ENCODE data around the gene CYP11A1.
A peak's percentile ranks its signal among the peaks of the same experiment; 100 is the strongest.

The CYP11A1 gene

DNA sequence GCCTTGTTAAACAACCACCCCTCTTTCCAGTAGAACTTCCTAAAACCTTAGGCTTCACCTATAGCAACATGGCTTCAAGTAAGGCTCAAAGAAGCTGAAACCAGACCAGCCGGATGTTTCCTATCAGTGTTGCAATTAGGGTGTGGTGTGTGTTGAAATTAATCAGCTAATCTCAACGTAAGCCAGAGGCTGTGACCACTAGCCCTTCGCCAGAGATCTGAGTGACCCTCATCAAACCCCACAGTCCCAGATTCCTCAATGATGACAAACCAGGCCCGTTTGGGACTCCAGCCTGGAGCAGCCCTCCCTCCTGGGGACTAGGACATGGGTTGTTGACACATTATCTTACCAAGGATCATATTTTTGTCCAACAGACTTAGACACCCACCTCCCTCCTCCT lies 27.3 kb downstream of the CYP11A1 start:
- no peak for DNase-seq

DNA sequence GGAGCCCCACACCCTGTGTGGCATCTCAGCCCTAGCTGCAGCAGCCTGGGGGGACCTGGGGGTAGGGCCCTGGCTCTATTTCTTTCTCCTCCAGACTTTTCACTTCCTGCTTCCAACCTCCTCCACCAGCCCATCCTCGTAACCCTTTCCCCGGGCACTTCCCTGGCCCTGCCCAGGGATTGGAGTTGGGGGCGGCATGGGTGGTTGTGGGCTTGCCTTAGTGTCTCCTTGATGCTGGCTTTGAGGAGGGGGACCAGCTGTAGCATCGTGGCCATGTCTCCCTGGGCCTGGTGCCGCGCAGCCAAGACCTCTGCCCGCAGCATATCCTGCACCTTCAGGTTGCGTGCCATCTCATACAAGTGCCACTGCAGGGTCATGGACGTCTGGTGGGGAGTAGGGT lies 28.1 kb downstream of the CYP11A1 start:
- DNase-seq = no peak

DNA sequence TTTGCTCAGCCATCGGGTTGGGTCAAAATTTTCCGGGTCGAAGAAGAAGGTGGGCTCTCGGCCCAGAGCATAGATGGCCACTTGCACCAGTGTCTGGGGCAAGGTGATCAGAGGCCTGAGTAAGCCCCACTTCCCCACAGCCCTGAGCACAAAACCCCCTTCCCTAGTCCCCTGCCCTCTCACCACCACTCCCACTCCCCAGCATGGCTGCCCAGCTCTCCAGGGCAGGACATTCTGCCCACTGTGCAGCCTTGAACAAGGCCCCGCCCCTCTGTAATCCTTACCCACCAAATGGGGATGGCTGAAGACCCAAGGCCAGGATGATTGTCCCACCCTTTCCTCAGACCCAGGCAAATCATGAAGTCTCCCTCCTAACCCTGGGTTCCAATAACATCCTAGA lies 28.8 kb downstream of the CYP11A1 start:
- DNase-seq = no peak

DNA sequence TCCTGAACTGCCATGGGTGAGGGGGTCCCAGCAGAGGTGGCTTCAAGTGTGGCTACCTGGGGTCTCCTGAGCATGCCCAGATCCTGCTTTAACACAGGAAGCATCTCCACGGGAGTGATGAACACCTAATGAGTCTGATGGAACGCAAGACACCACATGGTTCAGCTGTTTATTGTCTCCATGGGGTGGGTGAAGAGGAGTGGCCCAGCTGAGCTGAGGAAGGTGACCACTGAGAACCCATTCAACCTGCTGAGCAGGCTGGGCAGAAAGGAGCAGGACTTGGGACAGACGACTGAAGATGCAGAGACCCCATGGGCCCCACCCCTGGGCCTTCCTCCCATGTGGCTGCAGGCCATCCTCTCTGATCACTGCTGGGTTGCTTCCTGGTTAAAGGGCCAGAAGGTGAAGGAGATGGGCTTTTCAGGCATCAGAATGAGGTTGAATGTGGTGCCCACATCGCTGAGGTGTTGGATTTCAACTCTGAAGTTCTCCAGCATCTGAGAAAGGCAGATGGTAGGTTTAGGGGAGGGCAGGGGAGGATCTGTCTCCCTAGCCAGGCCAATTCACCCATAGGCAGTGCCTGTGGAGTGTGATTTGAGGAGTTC lies 29.7 kb downstream of the CYP11A1 start:
- no peak for DNase-seq

DNA sequence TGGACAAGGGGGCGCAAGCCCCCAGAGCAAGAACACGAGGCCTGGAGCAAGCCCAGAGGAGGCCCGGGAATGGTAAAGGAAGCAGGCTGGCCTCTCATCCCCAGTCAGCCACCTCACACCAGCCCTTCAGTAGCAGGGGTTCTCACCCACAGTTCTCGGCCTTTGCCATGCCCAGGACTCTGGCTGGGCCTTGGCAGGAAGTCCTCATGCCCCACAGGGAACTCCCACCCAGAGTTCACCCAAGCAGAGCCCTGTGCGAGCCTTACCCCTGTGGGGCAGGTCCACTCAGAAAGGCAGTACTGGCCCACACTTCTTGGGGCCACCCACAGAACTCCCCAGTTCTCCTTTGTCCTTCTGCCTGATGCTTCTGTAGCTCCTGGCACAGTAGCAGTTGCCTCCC lies 30.3 kb downstream of the CYP11A1 start:
- DNase-seq = no peak

DNA sequence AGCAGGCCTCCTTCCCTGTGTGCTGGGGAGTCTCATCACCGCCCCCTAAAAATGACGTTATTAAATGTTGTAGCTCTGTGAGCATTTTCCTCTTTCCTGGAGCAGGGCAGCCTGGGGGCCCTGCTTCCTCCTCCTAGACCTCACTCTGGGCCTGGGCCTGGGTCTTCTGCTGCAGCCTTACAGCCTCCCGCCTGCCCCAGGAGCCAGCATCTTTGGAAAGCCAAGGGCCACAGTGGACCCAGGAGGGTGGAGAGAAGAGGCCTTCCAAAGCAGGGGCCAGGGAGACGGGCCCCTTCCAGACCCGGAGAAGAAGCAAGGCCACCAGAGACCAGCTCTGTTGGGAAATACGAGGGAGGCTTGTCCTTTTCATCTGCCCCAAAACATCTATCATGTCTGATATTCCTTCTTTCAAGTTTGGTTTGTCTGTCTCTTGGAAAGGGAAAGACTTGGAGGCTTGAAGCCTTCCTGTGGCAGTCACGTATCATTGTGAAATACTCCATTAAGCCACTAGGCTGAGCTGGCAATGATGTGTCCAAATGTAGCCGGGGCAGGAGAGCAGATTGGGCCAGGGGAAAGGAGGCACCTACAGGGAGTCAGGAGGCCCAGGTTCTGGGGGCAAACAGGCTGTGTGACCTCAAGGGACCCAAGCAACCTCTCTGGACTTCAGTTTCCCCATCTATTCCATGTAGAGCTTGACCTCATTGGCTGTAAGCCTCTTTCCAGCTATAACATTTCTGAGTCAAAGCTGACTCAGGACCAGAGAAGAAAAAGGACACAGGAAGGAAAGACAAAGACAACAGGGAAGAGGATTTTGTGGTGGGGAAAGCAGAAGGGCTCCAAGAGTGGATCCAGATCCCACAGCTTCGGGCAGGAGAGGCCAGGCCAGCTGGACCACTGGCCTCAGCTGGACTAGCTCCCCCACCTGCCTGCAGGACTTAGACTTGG lies 31.1 kb downstream of the CYP11A1 start:
- no peak for DNase-seq

DNA sequence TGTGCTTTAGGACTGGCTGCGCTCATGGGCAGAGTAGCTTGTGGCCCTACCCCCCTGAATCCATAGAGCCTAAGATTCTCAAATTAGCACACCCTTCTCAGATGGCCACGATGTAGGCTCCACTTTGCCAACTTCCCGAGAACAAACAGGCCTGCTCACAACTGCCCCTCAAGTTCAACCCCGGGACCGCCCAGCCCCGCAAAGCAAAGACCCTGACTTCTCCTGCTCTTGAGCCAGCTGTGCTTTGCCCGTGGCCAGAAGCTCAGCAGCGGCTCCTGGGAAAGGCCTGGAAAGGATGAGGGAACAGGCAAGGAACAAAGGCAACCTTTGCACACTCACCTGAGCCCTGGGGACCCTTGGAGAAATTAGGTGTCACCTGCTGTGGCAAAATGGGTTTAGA lies 32.0 kb downstream of the CYP11A1 start:
- DNase-seq = no peak

DNA sequence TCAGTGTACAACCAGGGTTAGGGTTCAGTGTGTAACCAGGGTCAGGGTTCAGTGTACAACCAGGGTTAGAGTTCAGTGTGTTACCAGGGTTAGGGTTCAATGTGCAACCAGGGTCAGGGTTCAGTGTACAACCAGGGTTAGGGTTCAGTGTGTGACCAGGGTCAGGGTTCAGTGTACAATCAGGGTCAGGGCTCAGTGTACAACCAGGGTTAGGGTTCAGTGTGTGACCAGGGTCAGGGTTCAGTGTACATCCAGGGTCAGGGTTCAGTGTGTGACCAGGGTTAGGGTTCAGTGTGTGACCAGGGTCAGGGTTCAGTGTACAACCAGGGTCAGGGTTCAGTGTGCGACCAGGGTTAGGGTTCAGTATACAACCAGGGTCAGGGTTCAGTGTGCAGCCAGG lies 33.3 kb downstream of the CYP11A1 start:
- DNase-seq = no peak

DNA sequence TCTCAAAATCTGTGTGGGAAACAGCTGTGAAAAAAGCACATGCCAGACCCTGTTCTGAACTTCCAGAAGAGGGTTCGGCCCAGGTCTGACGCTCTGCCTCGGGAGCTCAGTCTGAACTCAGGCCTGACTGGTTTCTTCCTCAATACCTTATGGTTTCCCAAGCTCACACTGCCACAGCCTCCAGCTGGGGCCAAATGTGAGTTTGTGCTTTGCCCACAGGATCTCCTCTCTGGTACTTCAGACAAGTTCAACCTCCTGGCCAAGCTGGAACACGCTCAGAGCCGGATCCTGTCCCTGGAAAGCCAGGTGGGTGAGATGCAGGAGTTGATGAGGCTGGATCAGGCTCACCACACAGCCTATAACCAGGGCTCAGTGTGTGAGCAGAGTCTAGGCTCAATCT lies 33.8 kb downstream of the CYP11A1 start:
- DNase-seq = no peak

DNA sequence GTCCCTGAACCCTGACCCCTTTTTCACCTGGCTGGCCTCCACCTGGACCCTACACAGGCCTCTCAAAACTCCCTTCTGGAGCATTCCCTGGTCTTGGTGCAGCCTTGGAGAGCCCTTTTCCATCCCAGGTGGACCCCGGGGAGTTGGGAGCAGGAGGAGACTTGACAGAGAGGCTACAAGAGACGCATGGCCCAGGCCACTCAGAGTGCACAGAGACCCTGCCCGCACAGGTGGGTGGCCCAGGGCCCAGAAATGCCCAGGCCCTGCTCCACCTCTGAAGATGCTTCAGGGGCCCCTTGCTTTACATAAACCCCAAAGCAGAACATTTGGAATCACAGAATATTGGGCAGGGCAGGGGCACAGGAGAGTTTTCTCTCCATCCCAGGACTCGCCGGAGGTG lies 34.4 kb downstream of the CYP11A1 start:
- no peak for DNase-seq

DNA sequence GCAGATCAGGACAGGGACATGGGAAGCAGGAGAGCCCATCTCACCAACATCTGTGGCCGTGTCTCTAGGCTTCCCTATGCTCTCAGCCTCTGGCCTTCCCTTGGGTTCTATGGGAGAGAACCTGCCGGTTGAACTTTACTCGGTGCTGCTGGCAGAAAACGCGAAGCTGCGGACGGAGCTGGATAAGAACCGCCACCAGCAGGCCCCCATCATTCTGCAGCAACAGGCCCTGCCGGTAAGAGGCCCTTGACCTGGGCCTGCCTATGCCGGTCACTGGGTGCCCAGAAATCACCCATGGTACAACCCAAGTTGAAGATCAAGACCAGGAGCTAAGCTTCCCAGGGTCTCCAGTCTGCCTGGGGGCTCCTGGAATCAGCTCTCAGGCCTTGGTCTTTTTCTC lies 34.8 kb downstream of the CYP11A1 start:
- no peak for DNase-seq

DNA sequence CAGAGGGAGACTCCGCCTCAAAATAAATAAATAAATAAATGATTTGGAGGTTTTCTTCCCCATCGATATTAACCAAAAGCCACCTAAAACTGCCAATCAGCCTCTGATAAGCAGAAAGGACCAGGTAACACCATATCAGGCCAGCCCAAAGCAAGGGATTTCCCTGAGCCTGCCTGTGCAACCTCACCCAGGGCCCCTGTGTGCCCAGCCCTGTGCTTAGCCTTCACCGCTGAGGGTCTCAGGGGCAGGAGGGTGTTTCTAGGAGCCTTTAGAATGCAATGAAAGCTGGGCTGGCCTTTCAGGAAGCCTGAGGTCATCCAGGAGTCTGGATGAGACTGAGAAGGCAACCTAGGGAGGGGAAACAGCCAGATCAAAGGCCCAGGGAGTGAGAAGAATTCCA lies 35.4 kb downstream of the CYP11A1 start:
- no peak for DNase-seq

DNA sequence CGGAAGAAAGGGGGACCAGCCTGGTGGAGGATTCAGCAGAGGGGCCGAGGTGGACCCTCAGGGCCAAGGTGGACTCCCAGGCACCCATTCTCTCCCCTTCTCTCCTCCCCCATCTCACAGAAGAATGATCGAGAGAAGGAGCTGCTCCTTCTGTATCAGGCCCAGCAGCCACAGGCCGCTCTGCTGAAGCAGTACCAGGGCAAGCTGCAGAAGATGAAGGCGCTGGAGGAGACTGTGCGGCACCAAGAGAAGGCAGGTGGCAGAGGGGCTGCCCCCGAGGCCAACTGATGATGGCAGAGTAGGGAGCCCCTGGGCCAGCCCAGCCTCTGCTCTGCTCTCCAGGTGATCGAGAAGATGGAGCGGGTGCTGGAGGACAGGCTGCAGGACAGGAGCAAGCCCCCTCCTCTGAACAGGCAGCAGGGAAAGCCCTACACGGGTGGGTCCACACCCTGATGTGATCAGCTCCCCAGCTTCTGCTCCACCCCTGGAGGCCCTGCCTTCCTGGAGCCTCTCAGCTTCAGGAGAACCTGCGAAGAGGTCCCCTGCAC lies 36.5 kb downstream of the CYP11A1 start:
- DNase-seq = no peak

DNA sequence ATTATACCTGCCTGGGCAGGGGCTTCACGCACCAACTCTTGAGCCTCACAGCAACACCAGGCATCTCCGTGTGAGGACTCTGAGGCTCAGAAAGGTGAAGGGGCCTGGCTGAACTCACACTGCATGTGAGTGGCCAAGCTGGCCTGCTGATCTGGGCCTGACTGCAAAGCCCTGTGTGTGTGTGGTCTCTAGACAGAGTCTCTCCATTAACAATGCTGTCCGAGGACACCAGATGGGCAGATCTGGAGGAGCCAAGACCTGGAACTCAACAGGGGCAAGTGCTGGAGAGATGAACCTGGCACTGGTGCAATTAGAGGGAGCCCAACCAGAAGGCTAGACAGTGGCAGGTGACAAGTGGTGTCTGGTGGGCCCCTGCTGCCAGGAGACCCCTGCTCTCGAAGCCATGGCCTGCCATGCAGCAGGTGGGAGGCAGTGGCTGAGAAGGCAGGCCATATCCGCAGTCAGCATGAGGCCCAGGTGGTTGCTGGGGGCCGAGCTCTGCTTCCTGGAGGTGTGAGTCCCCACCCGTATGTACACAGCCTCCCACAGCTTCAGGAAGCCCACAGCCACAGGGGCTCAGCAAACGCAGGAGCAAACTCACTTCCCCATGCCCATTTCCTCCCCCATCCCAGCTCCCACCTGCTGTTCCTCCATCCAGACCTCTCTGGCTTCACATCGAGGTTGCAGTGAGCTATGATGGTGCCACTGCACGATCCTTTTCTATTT lies 39.0 kb downstream of the CYP11A1 start:
- no peak for DNase-seq

DNA sequence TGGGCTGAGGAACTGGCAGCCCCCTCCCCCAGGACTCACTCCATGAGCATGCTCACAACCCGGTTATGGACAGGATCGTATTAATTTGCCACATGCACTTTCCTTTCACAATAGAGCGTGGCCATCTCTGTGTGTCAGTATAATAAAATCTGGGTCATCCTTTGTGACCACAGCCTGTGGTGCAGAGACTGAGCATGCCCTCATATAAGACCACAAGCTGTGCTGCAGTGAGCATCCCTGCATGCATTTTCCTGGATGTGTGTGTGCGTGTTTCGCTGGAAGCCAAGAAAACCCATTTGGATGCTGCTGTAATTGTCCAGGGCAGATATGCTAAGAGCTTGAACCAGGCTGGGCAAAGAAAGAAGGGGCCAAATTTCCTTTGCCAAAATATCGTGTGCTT lies 39.7 kb downstream of the CYP11A1 start:
- DNase-seq = no peak

DNA sequence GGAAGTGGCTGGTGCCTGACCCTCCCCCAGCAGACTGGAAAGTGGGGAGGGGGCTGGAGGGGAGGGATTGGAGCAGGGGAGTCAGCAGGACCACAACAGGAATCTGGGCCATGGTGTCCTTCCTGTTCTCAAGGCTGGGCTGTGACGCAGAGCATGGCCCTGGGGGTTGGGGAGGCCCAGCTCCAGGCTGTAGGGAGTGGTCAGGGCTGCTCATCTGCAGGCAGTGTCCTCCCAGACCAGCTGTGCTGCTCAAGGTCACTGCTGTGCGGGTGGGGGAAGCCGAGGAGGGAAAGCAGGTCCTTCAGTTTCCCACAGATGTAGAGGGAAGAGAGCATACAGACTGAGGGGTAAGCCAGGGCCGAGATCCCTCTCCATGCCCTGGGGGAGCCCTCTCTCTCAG lies 40.7 kb downstream of the CYP11A1 start:
- DNase-seq = no peak

DNA sequence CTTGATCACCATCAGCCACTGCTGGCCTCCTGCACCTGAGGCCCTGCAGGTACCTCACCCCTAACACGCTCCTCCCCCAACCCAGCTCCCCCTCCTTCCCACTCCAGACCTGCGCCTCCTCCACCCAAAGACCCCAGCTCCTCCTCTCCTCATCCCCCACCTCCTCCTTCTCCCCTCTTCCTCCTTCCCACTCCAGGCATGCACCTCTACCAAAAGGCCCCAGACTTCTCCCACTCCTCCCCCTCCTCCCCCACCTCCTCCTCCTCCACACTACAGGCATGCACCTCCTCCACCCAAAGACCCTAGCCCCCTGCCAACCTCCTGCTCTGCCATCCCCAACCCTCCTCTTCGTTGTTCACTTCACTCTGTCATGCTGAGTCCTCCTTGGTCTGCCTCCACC lies 42.7 kb downstream of the CYP11A1 start:
- no peak for DNase-seq

DNA sequence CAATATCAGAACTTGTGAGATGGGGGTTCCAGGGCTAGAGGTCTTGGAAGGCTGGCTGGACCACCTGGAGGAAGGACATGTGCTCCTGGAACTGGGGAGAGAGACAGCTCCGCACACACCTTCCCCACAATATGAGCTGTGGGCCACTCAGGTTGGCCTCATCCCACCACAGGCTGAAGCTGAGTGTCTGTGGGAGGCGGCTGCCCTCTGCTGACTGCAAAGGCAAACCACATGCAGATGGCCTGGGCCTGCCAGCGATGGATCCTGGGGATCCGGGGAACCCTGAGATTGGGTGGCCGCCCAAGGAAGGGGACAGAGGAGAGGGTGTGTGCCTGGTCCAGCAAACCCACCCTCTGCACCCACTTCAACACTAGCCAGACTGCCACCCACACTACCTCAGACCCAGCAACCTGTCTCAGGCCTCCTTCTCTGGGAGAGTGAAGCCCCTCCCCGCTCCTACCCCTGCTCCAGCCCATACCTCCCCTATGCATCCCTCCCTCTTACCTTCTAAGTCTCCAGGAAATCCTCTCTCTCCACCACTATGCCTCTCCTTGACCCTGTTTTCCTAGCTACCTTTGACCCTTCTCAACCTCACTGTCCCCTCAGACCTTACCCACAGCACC lies 44.8 kb downstream of the CYP11A1 start:
- peak; percentile 19 to 44 (median 23) for DNase-seq

DNA sequence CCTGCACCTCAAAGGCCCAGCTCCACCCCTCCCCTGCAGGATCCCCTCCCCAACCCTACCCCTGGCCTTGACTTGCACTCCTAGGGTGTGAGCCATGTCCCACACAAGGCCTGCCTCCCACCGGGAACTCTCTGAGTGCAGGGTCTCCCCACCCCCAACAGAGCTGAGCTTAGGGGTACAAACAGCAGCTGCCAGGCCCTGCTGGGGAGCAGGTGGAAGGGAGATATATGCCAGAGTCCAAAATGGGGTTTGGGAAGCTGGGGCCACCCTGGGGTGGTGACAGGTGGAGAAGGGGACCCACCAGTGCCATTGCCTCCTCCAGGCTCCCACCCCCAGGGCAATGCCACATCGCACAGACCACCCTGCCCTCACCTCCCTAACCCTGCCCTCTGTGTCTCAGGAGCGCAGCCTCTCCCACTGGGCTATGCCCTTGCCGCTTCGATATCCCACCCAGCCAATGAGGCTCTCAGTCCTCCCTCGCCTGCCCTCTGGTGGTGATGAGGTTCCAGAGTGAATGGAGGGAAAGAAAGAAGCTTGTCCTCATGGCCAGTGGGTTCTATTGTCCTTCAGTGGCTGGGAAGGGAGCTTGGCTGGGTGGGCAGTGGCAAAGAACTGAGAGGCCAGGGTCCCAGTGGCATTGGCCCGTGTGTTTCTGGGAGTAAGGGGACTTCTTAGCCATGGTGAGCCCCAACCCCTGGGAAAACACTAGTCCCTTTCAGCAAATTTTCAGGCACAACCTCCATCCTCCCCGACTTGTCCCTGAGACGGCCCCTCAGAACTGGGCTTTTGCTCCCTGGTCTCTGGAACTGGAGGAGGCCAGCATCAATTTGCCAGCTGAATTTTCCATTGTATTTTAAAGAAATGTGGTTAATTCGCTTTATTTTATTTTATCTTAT lies 46.8 kb downstream of the CYP11A1 start:
- DNase-seq = no peak

DNA sequence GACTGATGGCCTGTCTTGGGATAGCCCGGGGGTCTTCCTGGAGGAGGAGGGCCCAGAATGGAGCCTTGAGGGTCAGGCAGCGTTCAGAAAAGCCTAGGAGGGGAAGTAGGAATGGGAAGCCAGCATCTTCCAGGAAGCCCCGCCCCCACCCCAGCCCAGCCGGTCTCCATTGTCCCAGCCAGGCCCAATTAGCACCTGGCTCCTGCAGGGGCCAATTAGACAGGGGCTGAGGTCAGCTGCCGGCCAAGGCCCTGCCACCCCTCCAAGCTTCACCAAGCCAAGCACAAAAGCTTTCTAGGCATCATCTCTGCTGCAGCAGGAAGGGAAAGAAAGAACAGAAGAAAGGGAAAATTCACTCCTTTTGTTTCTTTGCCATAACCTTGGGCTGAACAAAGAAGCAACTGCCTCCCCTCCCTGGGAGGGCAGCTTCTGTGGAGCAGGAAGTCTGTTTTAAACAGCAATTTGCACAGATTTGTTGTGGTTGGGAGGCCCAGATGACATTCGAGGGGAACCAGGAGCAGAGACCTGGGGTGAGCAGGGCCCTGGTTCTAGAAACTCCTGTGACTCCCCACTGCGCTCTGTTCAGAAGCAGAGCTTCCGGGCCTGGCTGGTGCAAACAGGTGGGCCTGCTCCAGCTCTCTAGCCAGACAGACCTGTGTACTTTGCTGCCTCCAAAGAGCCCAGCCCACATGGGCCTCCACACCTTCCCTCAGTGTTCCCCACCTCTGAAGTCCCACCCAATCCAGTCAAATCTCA lies 47.7 kb downstream of the CYP11A1 start:
- no peak for DNase-seq

DNA sequence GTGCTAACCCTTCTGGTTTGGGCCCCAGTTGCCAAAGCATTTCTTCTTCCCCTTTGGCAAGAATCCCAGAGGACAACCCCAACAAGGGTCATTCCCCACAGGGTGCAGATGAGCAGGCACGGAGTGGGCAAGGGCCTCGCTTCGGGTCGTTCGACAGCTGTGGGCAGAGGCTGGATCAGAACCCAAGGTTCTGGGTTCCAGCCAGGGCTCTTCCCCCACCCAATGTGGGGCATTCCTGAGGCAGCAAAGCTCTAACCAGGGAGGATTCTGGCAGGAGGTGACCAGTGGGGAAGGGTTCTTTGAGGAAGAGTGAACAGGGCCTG lies 48.3 kb downstream of the CYP11A1 start:
- DNase-seq = no peak
